HG02970 (cell line): ENCODE data around the gene ALDH1A3.

ENCODE experiments used
- ATAC-seq: cut with Tn5 transposase; IDR thresholded peaks from one replicate; pipeline ENCODE4 v1.9.1; 2021; ENCODE audit warnings: mild to moderate bottlenecking, moderate library complexity, moderate number of reproducible peaks; ENCODE audit not compliant: unreplicated experiment, low FRiP score

The ALDH1A3 gene

GRCh38 chr15:100858294-100858693 lies 21.3 kb upstream of the ALDH1A3 start:
- no peak for ATAC-seq

GRCh38 chr15:100859970-100860828 lies 19.4 kb upstream of the ALDH1A3 start:
- ATAC-seq = no peak

DNA sequence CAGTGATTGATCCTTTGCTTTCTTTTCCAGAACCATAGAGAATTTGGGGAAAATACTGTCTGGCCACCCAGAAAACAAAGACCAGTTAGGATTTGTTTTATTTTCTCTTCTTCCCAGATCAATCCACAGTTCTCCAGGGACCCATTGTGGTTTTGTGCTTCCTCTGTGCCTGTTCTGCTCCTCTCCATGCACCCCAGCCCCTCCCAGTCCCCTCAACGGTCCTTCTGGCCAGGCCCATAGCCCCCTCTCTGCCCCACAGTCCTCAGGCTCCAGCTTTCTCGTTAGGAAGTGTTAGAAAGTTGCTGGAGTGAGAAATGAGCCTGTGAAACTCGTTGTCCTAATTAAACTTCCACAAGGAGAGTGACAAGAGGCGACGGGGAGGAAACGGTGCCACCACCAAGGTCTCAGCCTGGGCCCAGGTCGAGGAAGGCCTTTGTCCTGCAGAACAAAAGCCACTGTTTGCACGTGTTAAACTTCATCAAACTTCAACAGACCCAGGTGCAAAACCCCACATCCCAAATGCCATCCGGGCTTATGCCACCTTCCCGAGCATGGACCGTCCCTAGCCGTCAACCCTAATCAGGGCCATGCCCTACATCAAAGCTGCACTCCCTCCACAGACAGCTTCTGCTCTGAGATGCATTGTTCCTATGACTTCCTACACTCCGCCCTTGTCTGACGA lies 18.7 kb upstream of the ALDH1A3 start:
- no peak for ATAC-seq

DNA sequence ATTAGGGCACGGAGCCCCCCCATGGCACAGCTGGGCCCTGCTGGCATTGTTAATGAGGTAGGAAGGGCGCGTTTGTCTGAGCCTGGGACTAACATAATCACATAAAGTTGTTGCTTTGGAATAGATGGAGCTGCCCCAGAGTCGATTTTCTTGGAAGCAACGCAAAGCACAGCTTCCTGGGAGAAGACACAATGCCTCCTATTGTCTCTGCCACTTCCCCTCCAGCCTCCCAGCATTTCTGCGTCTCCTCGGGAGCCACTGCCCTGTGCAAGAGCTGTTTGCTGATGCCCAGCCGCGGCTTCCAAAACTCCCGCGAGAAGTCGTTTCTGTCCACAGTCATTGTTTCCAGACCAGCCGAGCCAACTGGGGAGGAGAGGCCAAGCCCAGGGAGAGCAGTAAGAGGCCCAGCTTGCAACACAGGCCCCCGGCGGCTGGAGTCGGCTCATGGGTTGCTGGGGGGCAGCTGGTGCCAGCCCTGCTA lies 18.1 kb upstream of the ALDH1A3 start:
- ATAC-seq = no peak

DNA sequence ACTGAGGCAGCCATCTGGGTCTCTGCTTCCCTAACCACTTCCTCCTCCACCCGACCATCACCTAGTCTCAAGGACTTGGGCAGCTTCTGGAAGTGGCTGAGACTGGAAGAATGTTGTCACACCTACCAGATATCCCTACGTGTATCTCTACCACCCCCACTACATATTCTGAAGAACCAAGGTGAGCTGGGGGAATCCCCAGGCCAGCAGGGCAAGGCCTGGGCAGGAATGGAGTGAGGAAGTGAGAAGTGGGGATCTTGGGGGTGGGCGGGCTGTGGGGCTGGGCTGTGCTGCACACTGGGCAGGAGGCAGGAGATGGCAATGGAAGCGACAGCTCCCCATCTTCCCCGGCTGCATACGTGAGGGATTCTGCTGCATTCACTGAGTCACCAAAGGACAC lies 17.5 kb upstream of the ALDH1A3 start:
- ATAC-seq = no peak

GRCh38 chr15:100863075-100863795 lies 16.4 kb upstream of the ALDH1A3 start:
- no peak for ATAC-seq

DNA sequence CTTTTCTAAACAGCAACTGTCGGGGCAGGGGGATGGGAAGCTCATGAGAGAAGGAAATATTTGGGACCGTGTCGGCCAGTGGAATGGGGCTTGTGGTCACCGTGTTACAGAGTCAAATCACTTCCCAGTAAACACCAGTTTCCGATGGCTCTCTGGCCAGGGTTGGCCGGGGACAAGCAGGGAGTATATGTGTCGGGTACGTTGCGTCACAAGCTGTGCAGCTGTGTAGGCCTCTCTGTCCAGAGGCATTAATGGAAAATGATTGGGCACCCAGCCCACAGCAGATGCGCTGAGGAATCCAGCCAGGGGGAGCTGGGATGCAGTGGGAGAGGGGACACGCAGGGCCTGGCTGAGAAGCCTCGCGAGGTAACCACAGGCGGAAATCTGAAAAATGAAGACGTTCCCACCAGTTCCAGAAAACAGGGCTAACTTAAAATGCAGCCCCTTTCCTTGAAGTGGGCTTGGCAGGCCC lies 15.8 kb upstream of the ALDH1A3 start:
- no peak for ATAC-seq

GRCh38 chr15:100866386-100867330 lies 13.0 kb upstream of the ALDH1A3 start:
- no peak for ATAC-seq

- no peak for ATAC-seq
Measured at GRCh38 chr15:100867433-100867832, 12.2 kb upstream of the ALDH1A3 start.

GRCh38 chr15:100869151-100869999 lies 10.3 kb upstream of the ALDH1A3 start:
- no peak for ATAC-seq

GRCh38 chr15:100873029-100873677 lies 6.5 kb upstream of the ALDH1A3 start:
- ATAC-seq = peak; percentile 66

DNA sequence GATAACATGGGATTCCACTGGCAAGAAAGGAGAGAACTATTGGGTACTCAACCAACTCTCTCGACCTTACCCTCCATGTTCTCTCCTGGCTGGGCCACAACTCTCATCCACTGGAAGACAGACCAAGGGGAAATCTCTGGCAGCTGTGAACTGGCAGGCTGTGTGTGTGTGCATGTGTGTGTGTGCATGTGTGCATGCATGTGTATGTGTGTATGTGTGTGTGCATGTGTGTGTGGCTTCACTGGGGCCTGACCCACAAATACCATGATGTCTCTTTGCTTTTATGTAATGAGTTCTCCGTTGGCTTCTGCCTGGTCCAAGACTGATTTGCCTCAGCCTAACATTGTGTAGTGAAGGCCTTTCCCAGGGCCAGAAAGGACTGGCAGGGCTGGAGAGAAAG lies 4.1 kb upstream of the ALDH1A3 start:
- no peak for ATAC-seq

DNA sequence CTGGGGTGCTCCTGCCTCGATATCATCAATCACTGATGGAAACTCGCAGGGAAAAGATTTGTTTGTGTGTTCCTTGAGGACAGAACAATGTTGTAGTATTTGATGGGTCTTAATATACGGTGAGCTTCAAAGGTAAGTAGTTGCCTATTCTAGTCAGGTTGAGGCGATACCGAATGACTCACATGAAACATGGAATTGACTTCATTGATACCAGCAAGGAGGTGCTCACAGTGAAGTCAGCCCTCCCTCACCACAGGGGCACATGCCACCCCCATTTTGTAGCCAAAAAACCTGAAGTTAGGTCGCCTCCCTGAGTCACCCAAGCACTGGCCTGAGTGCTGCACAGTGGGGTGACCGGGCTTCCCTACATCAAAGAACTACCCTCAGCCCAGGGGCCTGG lies 3.7 kb upstream of the ALDH1A3 start:
- no peak for ATAC-seq

- ATAC-seq = no peak
Measured at GRCh38 chr15:100877551-100877950, 2.1 kb upstream of the ALDH1A3 start.

GRCh38 chr15:100878130-100878529 lies 1.5 kb upstream of the ALDH1A3 start:
- ATAC-seq = no peak

DNA sequence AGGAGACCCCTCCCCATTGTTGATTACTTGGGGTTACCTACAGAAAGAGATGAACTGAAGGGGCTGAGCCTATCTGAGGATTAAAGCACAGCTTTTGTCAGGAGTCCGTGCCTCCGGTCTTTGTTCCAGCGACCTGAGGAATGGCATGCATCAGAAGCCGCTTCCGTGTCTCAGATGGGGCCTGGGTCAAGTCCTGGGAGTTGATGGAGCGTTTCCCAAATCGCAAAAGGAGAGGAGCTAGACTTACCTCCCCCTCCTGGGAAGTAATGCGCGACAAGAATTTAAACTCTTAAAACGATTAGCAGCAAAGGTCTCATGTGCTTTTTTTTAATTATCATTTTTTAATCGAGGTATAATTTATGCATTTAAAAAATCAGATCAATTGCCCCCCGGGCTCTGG lies 983 bp upstream of the ALDH1A3 start:
- no peak for ATAC-seq

GRCh38 chr15:100879061-100879463 lies 569 bp upstream of the ALDH1A3 start:
- no peak for ATAC-seq

DNA sequence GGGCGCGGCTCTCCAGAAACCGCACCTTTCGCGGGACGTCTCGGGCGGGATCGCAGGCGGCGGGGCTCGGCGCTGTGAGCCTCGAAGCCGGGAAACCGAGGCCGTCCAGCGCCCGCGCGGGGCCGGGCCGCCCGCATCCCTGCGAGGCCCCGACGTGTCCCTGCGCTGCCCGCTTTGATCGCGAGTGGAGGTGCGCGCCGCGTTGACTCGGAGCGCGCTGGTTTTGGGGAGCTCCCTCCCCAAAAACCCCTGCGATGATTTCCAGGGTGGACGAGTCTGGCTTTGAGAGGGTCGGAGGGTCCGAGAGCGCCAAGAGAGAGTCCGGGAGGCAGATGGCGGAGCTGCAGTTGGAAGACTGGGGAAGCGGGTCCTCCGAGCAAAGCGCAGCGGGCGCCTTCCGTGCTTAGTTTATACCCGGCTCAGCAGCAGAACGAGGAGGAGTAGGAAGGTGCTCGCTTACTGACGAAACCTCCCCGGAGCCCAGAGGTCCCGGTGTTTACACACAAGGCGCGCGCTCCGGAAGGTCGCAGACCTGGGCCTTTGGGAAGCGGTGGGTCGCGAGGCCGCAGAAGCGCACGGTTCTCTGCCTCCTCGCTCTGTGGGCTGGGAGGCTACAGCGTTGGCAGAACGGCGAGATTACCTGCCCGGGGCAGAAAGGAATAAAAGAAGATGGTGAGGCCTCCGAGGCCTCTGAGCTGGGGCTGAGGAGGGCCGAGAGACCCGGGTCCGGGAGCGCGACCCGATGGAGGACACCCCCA lies 687 bp downstream of the ALDH1A3 start:
- no peak for ATAC-seq
